Hematopoietic multipotent progenitor cell treated with erythropoietin and hydrocortisone succinate and interleukin-3 and kit ligand, for 15 days (in vitro differentiated cells): Measurements from ENCODE around the gene RRP9.

Source experiments
- DNase-seq: peaks from one replicate; pipeline ENCODE4 v3.0.0-alpha.2; 2015; ENCODE audit warnings: low spot score

Gene RRP9

DNA sequence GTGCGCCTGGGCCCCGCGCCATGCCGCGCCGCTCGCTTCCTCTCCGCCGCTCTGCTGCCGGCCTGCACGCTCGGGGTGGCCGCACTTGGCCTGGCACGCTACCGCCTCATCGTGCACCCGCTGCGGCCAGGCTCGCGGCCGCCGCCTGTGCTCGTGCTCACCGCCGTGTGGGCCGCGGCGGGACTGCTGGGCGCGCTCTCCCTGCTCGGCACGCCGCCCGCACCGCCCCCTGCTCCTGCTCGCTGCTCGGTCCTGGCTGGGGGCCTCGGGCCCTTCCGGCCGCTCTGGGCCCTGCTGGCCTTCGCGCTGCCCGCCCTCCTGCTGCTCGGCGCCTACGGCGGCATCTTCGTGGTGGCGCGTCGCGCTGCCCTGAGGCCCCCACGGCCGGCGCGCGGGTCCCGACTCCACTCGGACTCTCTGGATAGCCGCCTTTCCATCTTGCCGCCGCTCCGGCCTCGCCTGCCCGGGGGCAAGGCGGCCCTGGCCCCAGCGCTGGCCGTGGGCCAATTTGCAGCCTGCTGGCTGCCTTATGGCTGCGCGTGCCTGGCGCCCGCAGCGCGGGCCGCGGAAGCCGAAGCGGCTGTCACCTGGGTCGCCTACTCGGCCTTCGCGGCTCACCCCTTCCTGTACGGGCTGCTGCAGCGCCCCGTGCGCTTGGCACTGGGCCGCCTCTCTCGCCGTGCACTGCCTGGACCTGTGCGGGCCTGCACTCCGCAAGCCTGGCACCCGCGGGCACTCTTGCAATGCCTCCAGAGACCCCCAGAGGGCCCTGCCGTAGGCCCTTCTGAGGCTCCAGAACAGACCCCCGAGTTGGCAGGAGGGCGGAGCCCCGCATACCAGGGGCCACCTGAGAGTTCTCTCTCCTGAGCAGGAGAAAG is 14.4 kb upstream of the RRP9 start:
- DNase-seq = no peak

GRCh38 chr3:51955175-51955892 is 13.6 kb upstream of the RRP9 start, which contains the start of gene GPR62:
Gene GPR62 (plus strand): TSS chr3:51955381. CDS start chr3:51955653, 272 bp downstream.
- no peak for DNase-seq

DNA sequence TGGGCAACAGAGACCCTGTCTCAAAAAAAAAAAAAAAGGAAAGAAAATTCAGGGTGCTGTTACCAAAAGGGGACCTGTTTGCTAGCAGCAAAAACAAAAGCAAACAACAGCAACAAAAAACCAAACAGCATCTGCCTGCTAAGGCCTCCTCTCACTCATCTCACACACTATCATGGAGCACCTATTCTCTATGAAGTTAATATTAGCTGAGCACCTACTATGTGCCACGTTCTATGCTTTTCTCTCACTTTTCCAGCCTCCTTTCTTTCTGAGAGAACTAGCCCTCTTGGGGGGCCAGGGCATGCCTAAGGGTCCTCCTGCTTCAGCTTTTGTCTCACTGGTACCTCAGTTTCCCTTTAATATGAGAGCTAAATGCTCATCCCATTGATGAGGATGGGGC is 13.0 kb upstream of the RRP9 start:
- no peak for DNase-seq

GRCh38 chr3:51954105-51954504 is 12.4 kb upstream of the RRP9 start:
- no peak for DNase-seq

DNA sequence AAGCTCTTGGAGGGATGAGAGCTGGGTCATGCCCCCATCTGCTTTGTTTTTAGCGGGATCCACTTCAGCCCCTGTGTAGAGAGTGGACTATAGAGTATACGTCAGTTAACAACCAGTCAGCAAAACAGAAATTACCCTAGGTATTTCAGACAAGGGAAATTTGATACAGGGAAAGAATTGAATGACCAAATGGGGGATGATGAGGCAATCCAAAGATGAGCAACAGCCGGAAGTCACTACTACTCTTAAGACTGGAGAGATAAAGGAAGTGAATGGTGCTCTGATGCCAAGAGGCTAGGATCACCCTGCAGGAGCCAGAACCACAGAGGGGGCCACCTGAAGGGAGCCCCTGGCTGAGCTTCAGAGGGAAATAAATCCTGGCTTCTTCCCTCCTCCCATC is 11.7 kb upstream of the RRP9 start:
- no peak for DNase-seq

GRCh38 chr3:51950899-51951298 is 9.2 kb upstream of the RRP9 start:
- DNase-seq = no peak

DNA sequence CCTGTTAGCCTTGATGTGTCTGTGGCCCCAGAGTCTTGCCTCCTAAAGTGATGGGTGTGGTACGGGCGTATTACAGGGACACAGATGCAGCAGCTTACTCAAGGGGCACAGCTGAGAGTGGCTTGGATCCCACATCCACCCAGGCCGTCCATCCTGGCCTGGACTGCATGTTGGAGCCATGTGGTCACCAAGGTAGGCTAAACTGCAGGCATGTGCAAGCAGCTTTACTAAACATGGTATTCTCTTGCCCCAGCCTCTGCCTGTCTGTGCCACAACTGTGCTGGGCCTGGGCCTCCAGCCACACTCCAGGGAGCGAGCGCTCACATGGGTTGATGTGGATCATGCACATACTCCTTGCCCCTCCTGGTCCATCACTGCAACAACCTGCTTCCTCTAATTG is 7.4 kb upstream of the RRP9 start:
- no peak for DNase-seq

- DNase-seq = no peak
These were observed 6.4 kb upstream of the RRP9 start for GRCh38 chr3:51948016-51948580.

DNA sequence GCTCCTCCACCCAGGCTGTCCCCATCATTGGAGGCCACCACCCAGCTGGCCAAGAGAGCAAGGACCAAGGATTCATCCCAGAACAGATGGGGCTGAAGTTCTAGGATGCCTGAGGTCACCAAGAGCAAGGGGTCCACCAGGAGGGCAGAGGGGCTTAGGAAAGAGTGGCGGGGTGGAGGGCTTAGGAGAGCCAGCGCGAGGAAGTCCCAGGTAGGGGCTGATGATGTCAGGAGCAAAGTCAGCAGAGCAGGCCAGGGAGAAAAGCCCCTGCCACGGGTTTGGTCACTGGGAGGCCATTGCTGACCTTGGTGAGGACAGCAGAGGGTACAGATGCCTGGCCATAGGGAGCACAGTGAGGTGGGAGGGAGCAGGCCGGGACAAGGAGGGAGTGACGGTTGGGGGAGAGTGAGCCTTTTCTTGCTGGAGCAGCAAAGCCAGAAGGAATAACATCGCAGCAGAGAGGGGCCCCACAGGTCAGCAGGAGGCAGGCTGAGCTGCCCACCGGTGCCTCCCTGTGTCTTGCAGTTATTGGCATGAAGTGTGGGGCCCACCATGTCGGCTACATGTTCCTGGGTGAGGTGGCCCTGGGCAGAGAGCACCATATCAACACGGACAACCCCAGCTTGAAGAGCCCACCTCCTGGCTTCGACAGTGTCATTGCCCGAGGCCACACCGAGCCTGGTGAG is 5.7 kb upstream of the RRP9 start:
- DNase-seq = no peak

GRCh38 chr3:51946796-51947195 is 5.1 kb upstream of the RRP9 start:
- no peak for DNase-seq

- no peak for DNase-seq
These were observed 4.4 kb upstream of the RRP9 start for GRCh38 chr3:51945926-51946705.

- no peak for DNase-seq
These were observed 3.5 kb upstream of the RRP9 start for GRCh38 chr3:51945031-51945840.

- DNase-seq = no peak
These were observed 2.8 kb upstream of the RRP9 start for GRCh38 chr3:51944451-51945021.

DNA sequence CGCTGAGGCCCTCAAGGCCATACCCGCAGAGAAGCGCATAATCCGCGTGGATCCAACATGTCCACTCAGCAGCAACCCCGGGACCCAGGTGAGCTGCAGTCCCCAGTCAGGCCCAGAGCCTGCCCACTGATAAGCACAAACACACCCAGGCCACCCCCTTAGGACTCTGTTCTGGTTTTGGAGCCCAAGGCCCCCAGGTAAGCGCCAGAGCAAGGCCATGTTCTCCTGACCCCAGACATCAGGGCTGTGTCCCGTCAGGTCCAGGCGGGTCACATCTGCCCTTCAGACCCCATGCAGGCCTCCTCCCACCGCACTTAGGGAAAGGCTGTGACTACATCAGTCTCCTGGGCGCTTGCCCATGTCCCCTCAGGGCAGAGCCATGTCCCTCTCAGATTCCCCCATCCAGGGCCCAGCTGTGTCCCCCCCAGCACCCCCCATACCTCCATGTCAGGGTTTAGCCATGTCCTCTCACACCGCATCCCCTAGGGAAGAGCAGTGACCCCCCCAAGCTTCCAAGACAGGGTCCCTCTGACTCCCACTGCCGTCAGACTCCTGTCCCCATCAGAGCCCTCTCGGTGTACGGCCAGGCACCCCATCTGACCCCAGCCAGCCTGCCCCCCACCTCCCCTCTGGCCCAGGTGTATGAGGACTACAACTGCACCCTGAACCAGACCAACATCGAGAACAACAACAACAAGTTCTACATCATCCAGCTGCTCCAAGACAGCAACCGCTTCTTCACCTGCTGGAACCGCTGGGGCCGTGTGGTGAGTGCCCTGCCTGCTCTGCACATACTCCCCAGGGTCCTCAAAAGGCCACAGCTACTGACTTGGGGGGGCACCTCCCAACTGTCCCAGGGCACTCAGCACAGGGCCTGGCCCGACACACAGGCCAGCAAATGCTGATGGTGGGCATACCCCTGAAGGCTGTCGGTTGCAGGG is 2.0 kb upstream of the RRP9 start:
- DNase-seq = no peak

- DNase-seq = peak; percentile 63
These were observed 1.1 kb upstream of the RRP9 start for GRCh38 chr3:51942603-51943450.

- DNase-seq = no peak
These were observed 274 bp downstream of the RRP9 start for GRCh38 chr3:51941463-51941797.

DNA sequence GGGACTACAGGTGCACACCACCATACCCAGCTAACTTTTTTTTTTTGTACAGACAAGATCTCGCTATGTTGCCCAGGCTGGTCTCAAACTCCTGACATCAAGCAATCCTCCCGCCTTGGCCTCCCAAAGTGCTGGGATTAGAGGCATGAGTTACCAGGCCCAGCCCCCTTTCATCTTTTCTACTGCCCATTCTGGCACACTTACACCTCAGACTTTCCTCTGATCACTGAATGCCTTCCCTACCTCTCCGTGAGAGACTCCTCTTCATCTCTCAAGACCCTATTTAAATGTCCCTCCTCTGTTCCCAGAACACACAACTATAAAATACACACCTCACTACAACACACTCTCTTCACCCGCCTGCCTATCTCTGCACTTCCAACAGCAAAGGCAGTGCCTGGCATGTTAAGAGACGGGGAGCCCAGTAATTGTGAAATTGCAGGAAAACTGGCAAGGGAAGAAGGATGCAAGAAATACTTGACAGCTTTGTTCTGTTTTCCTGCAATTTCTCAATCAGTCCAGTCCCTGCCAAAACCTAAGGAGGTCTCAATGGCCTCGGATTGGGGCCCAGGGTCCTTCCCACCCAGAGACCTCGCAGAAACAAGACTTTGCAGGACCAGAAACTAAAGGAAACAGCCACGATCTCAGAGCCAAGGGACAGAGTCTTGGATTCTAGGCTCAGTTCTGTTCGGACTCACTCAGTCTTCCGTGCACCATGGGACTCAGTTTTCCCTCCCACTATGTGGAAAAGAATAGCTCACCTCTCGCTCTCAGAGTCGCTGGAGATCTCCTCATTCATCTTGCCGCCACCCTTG is 849 bp downstream of the RRP9 start:
- no peak for DNase-seq
